Gastroesophageal sphincter (tissue), 4 donors: ENCODE results near the gene TET2. TPM values are rescaled to one million over a fixed set of nuclear protein-coding genes. Genes with fewer than 3 reads are reported as not detected.
A peak's percentile ranks its signal among the peaks of the same experiment; 100 is the strongest.

Experiments
- ATAC-seq: fragments of 150-250 bp; one replicate; pipeline ENCODE4 v1.9.1; 2016; ENCODE audit warnings: mild to moderate bottlenecking, moderate library complexity
- H3K27ac ChIP-seq, 4 donors: fragments of 200-600 bp; sonication (generic) in 3 of 4; 1 replicate in 3 of 4; 2 replicates in 1 of 4; pipeline ENCODE4 v1.5.1; 2016 to 2019
- H3K27me3 ChIP-seq: fragments of 200-600 bp; sonication (generic); one replicate; pipeline ENCODE4 v1.5.1; 2019
- H3K36me3 ChIP-seq, 2 donors: fragments of 200-600 bp; sonication (generic); one replicate each; pipeline ENCODE4 v1.5.1; 2019; ENCODE audit warnings: control low read depth in 1 of 2
- H3K4me1 ChIP-seq, 3 donors: fragments of 200-600 bp; sonication (generic); 1 replicate in 2 of 3; 2 replicates in 1 of 3; pipeline ENCODE4 v1.5.1; 2016 to 2019; ENCODE audit warnings: control low read depth in 2 of 3
- H3K4me3 ChIP-seq, 2 donors: fragments of 200-600 bp; sonication (generic); one replicate each; pipeline ENCODE4 v1.5.1; 2019; ENCODE audit warnings: mild to moderate bottlenecking in 1 of 2, moderate library complexity in 1 of 2
- H3K9me3 ChIP-seq, 3 donors: fragments of 200-600 bp; sonication (generic); one replicate each; pipeline ENCODE4 v1.5.1; 2017 to 2019; ENCODE audit warnings: control low read depth in 2 of 3
- CTCF ChIP-seq, 4 experiments: fragments of 200-600 bp in 2 of 4; fragments of 450-650 bp in 2 of 4; sonication (generic) in 1 of 4; IDR thresholded peaks; one replicate each; pipeline ENCODE4 v1.5.1; 2017 to 2019; ENCODE audit warnings: antibody characterized with exemption in 4 of 4, mild to moderate bottlenecking in 2 of 4, moderate library complexity in 2 of 4
- EP300 ChIP-seq: sonication (generic); formaldehyde crosslinking; IDR thresholded peaks from one replicate; pipeline ENCODE4 v1.6.1; 2017; ENCODE audit warnings: antibody characterized with exemption, mild to moderate bottlenecking
- POLR2A ChIP-seq, 2 donors: fragments of 450-650 bp; IDR thresholded peaks; one replicate each; pipeline ENCODE4 v1.6.1; 2017; ENCODE audit warnings: antibody characterized with exemption in 2 of 2, mild to moderate bottlenecking in 2 of 2, moderate library complexity in 1 of 2
- POLR2AphosphoS5 ChIP-seq: sonication (generic); formaldehyde crosslinking; IDR thresholded peaks from one replicate; pipeline ENCODE4 v1.6.1; 2017; ENCODE audit warnings: antibody characterized with exemption
- WGBS, 2 donors: methylation state at CpG; one replicate each; pipeline ENCODE4 v1.1.5; 2018; ENCODE audit warnings: low coverage in 1 of 2; 5-methylcytosine and 5-hydroxymethylcytosine counted together
- total RNA-seq, 4 donors: library from RNA; depleted of rRNA; stranded (reverse); fragments of >200 nt; gene quantifications; one replicate each; pipeline ENCODE4 v1.1.0, GENCODE V29; 2016

The TET2 gene
- total RNA-seq, 4 donors from 2014 or later, result 22.5 to 37.7 (median 27.8) TPM

- Histone ChIP-seq H3K36me3 (no peaks in the 10 kb centered on the region), H3K4me1 (peaks cover 3 to 51% (median 8%) of the 10 kb centered on the region in 3 donors), H3K27ac (no peak overlapping the region), H3K27me3 (no peaks in the 10 kb centered on the region), H3K9me3 (no peaks in the 10 kb centered on the region), H3K4me3 (no peak overlapping the region)
- TF ChIP-seq CTCF (IDR thresholded peaks at IDR 0.05), result peak in 1 of 4 experiments; percentile 6
- no peak for TF ChIP-seq POLR2A (IDR thresholded peaks at IDR 0.05)
- TF ChIP-seq EP300, result no peak
- no peak for TF ChIP-seq POLR2AphosphoS5
- 54 to 59% methylated on average over 5 of the region's 5 CpGs for WGBS, 2 donors
- no peak for ATAC-seq
These were observed 50.0 kb downstream of the TET2 start for GRCh38 chr4:105196523-105197145.

- 43 to 60% methylated on average over 1 to 2 of the region's 3 CpGs for WGBS, 2 donors
- no peaks in the 10 kb centered on the region for H3K36me3 ChIP-seq
- TF ChIP-seq EP300 (no peak), POLR2A (IDR thresholded peaks at IDR 0.05) (no peak), POLR2AphosphoS5 (no peak), CTCF (IDR thresholded peaks at IDR 0.05) (no peak)
- no peaks in the 10 kb centered on the region for H3K27me3 ChIP-seq
- no peak overlapping the region for H3K4me3 ChIP-seq
- peaks cover 0 to 49% (median 0%) of the 10 kb centered on the region in 3 donors for H3K4me1 ChIP-seq
- no peak overlapping the region for H3K27ac ChIP-seq
- H3K9me3 ChIP-seq, result no peaks in the 10 kb centered on the region
- no peak for ATAC-seq
These were observed 51.1 kb downstream of the TET2 start for GRCh38 chr4:105197777-105198176.

- no peak for TF ChIP-seq POLR2AphosphoS5
- no peak for TF ChIP-seq EP300
- no peak for TF ChIP-seq POLR2A (IDR thresholded peaks at IDR 0.05)
- no peak for TF ChIP-seq CTCF (IDR thresholded peaks at IDR 0.05)
- Histone ChIP-seq H3K27me3 (no peaks in the 10 kb centered on the region), H3K9me3 (no peaks in the 10 kb centered on the region), H3K27ac (no peak overlapping the region), H3K4me1 (peaks cover 0 to 44% (median 0%) of the 10 kb centered on the region in 3 donors), H3K4me3 (no peak overlapping the region), H3K36me3 (no peaks in the 10 kb centered on the region)
- 71 to 86% methylated on average over 2 of the region's 2 CpGs for WGBS, 2 donors
- ATAC-seq, result no peak
These were observed 51.9 kb downstream of the TET2 start for GRCh38 chr4:105198541-105198940.

- 14 to 60% methylated on average over 1 to 3 of the region's 3 CpGs for WGBS, 2 donors
- Histone ChIP-seq H3K27ac (no peak overlapping the region), H3K4me1 (peaks cover 0 to 14% (median 0%) of the 10 kb centered on the region in 3 donors), H3K9me3 (no peaks in the 10 kb centered on the region), H3K4me3 (no peak overlapping the region), H3K27me3 (no peaks in the 10 kb centered on the region), H3K36me3 (peaks cover 0 to 6% of the 10 kb centered on the region in 2 donors)
- TF ChIP-seq CTCF (IDR thresholded peaks at IDR 0.05) (no peak), POLR2A (IDR thresholded peaks at IDR 0.05) (no peak), EP300 (no peak), POLR2AphosphoS5 (no peak)
- ATAC-seq, result no peak
These were observed 59.5 kb downstream of the TET2 start for GRCh38 chr4:105206214-105206613.

- H3K9me3 ChIP-seq, result no peaks in the 10 kb centered on the region
- TF ChIP-seq POLR2A (IDR thresholded peaks at IDR 0.05) (no peak), CTCF (IDR thresholded peaks at IDR 0.05) (no peak), EP300 (no peak), POLR2AphosphoS5 (no peak)
- ATAC-seq, result no peak
- no peak overlapping the region for H3K27ac ChIP-seq
- peaks cover 0 to 4% (median 0%) of the 10 kb centered on the region in 3 donors for H3K4me1 ChIP-seq
- H3K4me3 ChIP-seq, result no peak overlapping the region
- H3K27me3 ChIP-seq, result no peaks in the 10 kb centered on the region
- 82 to 96% methylated on average over 2 of the region's 2 CpGs for WGBS, 2 donors
- H3K36me3 ChIP-seq, result peaks cover 0 to 6% of the 10 kb centered on the region in 2 donors
These were observed 60.7 kb downstream of the TET2 start for GRCh38 chr4:105207386-105207785.
